ENCODE results near the gene PATE2. TPM values are rescaled to one million over a fixed set of nuclear protein-coding genes. Genes with fewer than 3 reads are reported as not detected.

PATE2 gene
- total RNA-seq, 4 donors from 2014 or later, result not detected

Other genes starting within 250 kb of the PATE2 start
- gene EI24, start 209.4 kb downstream of the PATE2 start, total RNA-seq, result 100 to 1,000 TPM in 1 of 4 donors, 10 to 100 TPM in 3; 53.9 to 107 (median 80.4) TPM
- gene STT3A, start 186.0 kb downstream of the PATE2 start, total RNA-seq, result 10 to 100 TPM; 21.7 to 73.2 (median 64.3) TPM
- 100 to 1,000 TPM in 1 of 4 donors, 1 to 10 TPM in 2, under 1 TPM in 1; 0.37 to 194 (median 4.3) TPM for gene CHEK1, start 153.7 kb downstream of the PATE2 start, total RNA-seq
- gene ACRV1, start 98.0 kb downstream of the PATE2 start, total RNA-seq, result not detected
- not detected for gene PATE1, start 32.5 kb downstream of the PATE2 start, total RNA-seq
- not detected for gene PATE3, start 9.3 kb upstream of the PATE2 start, total RNA-seq
- not detected for gene PATE4, start 54.5 kb upstream of the PATE2 start, total RNA-seq
- 1 to 10 TPM in 2 of 4 donors, under 1 TPM in 1, not detected in 1; 0.80 to 6.4 (median 3.4) TPM for gene HYLS1, start 108.8 kb upstream of the PATE2 start, total RNA-seq
- gene PUS3, start 124.4 kb upstream of the PATE2 start, total RNA-seq, result 1 to 10 TPM in 2 of 4 donors, under 1 TPM in 2; 0.60 to 8.7 (median 4.1) TPM
- 1 to 10 TPM in 1 of 4 donors, not detected in 3; 1.5 TPM for gene DDX25, start 125.7 kb upstream of the PATE2 start, total RNA-seq
- not detected for gene VSIG10L2, start 167.2 kb upstream of the PATE2 start, total RNA-seq

All from transverse colon (tissue), 4 donors.